Activated CD8-positive, alpha-beta memory T cell treated with anti-CD3 and anti-CD28 coated beads, Interleukin-2, amount 50 U/mL, for 1 hour (primary cell): ENCODE data around the gene SOBP.
"Not testable (repeated sequence)": the region's sequence is repeated elsewhere in the genome, so short reads cannot be mapped to it uniquely, and the experiment has no call there.

Source experiments
- DNase-seq: peaks from one replicate; pipeline ENCODE4 v3.0.0-alpha.2; 2020; ENCODE audit errors: extremely low read depth

SOBP gene

GRCh38 chr6:107550906-107551305 lies 61.0 kb downstream of the SOBP start:
- no peak for DNase-seq

- DNase-seq: not testable (repeated sequence)
These were observed 63.2 kb downstream of the SOBP start for GRCh38 chr6:107553121-107553520.

- DNase-seq: no peak
These were observed 64.4 kb downstream of the SOBP start for GRCh38 chr6:107554326-107554725.

GRCh38 chr6:107554918-107555317 lies 65.0 kb downstream of the SOBP start:
- no peak for DNase-seq

- no peak for DNase-seq
These were observed 65.5 kb downstream of the SOBP start for GRCh38 chr6:107555449-107555848.

GRCh38 chr6:107556082-107556481 lies 66.2 kb downstream of the SOBP start:
- no peak for DNase-seq

GRCh38 chr6:107557698-107558097 lies 67.8 kb downstream of the SOBP start:
- DNase-seq: no peak

GRCh38 chr6:107560657-107561056 lies 70.7 kb downstream of the SOBP start:
- DNase-seq: no peak

GRCh38 chr6:107561306-107561705 lies 71.4 kb downstream of the SOBP start:
- no peak for DNase-seq

- no peak for DNase-seq
These were observed 74.0 kb downstream of the SOBP start for GRCh38 chr6:107563694-107564588.

GRCh38 chr6:107564589-107564951 lies 74.7 kb downstream of the SOBP start:
- no peak for DNase-seq

- no peak for DNase-seq
These were observed 75.3 kb downstream of the SOBP start for GRCh38 chr6:107565165-107565723.

- no peak for DNase-seq
These were observed 77.7 kb downstream of the SOBP start for GRCh38 chr6:107567643-107568042.

- no peak for DNase-seq
These were observed 79.6 kb downstream of the SOBP start for GRCh38 chr6:107569473-107569872.

- DNase-seq: no peak
These were observed 81.4 kb downstream of the SOBP start for GRCh38 chr6:107571354-107571753.

GRCh38 chr6:107572886-107573285 lies 83.0 kb downstream of the SOBP start:
- DNase-seq: no peak

- no peak for DNase-seq
These were observed 84.9 kb downstream of the SOBP start for GRCh38 chr6:107574856-107575255.

GRCh38 chr6:107576852-107577251 lies 86.9 kb downstream of the SOBP start:
- no peak for DNase-seq

GRCh38 chr6:107578642-107579341 lies 88.9 kb downstream of the SOBP start:
- DNase-seq: no peak

- DNase-seq: no peak
These were observed 89.6 kb downstream of the SOBP start for GRCh38 chr6:107579456-107580056.

GRCh38 chr6:107582086-107582485 lies 92.2 kb downstream of the SOBP start:
- DNase-seq: no peak

- DNase-seq: no peak
These were observed 94.8 kb downstream of the SOBP start for GRCh38 chr6:107584726-107585125.
